Neutrophil (primary cell): ENCODE data around the gene LRMDA.

Experiments used
- H3K27ac ChIP-seq: fragments of 200-600 bp; sonication (generic); 2 replicates; pipeline ENCODE4 v1.5.1; 2016; ENCODE audit warnings: mild to moderate bottlenecking, moderate library complexity
- H3K27me3 ChIP-seq: fragments of 200-600 bp; sonication (generic); 2 replicates; pipeline ENCODE4 v1.6.0; 2016; ENCODE audit warnings: mild to moderate bottlenecking
- H3K36me3 ChIP-seq: fragments of 200-600 bp; sonication (generic); 2 replicates; pipeline ENCODE4 v1.5.1; 2017
- H3K4me1 ChIP-seq, 2 experiments: fragments of 200-600 bp in 1 of 2; sonication (generic) in 1 of 2; 1 replicate in 1 of 2; 2 replicates in 1 of 2; pipeline versions ENCODE4 v1.5.1 to v1.6.1; 2013 to 2016; ENCODE audit warnings: low read depth in 1 of 2, low read length in 1 of 2, mild to moderate bottlenecking in 1 of 2, moderate library complexity in 1 of 2; ENCODE audit not compliant: control insufficient read depth in 1 of 2, insufficient read depth in 1 of 2
- H3K4me3 ChIP-seq, 2 experiments: fragments of 200-600 bp in 1 of 2; sonication (generic) in 1 of 2; 1 replicate in 1 of 2; 2 replicates in 1 of 2; pipeline ENCODE4 v1.5.1; 2013 to 2016; ENCODE audit warnings: low read depth in 1 of 2, low read length in 1 of 2, mild to moderate bottlenecking in 1 of 2, moderate library complexity in 1 of 2
- H3K9me3 ChIP-seq: fragments of 200-600 bp; sonication (generic); 2 replicates; pipeline ENCODE4 v1.5.1; 2016
- CTCF ChIP-seq: fragments of 200-600 bp; sonication (generic); IDR thresholded peaks from 2 replicates; pipeline ENCODE4 v1.5.1; 2016; ENCODE audit warnings: antibody characterized with exemption

The LRMDA gene

GRCh38 chr10:76420725-76421124 is 989.3 kb downstream of the LRMDA start:
- H3K27me3 ChIP-seq, result no peaks in the 10 kb centered on the region
- no peak overlapping the region for H3K4me3 ChIP-seq
- TF ChIP-seq CTCF, result no peak
- no peaks in the 10 kb centered on the region for H3K36me3 ChIP-seq
- no peaks in the 10 kb centered on the region for H3K4me1 ChIP-seq
- H3K9me3 ChIP-seq, result no peaks in the 10 kb centered on the region
- no peak overlapping the region for H3K27ac ChIP-seq

- no peak overlapping the region for H3K27ac ChIP-seq
- TF ChIP-seq CTCF, result no peak
Observed at GRCh38 chr10:76422769-76423168, 991.3 kb downstream of the LRMDA start.

GRCh38 chr10:76428551-76429367 is 997.3 kb downstream of the LRMDA start:
- no peak overlapping the region for H3K4me3 ChIP-seq
- no peaks in the 10 kb centered on the region for H3K27me3 ChIP-seq
- H3K36me3 ChIP-seq, result no peaks in the 10 kb centered on the region
- no peaks in the 10 kb centered on the region for H3K9me3 ChIP-seq
- no peaks in the 10 kb centered on the region for H3K4me1 ChIP-seq
- H3K27ac ChIP-seq, result no peak overlapping the region
- TF ChIP-seq CTCF, result no peak

More at GRCh38 chr10:76422769-76423168, 991.3 kb downstream of the LRMDA start:
- Histone ChIP-seq H3K4me1 (no peaks in the 10 kb centered on the region), H3K27me3 (no peaks in the 10 kb centered on the region), H3K9me3 (no peaks in the 10 kb centered on the region), H3K36me3 (no peaks in the 10 kb centered on the region), H3K4me3 (no peak overlapping the region)

GRCh38 chr10:76429368-76430060 is 998.1 kb downstream of the LRMDA start:
- H3K36me3 ChIP-seq, result no peaks in the 10 kb centered on the region
- H3K27me3 ChIP-seq, result no peaks in the 10 kb centered on the region
- H3K27ac ChIP-seq, result no peak overlapping the region
- H3K4me3 ChIP-seq, result no peak overlapping the region
- no peaks in the 10 kb centered on the region for H3K4me1 ChIP-seq
- no peaks in the 10 kb centered on the region for H3K9me3 ChIP-seq
- no peak for TF ChIP-seq CTCF

GRCh38 chr10:76430061-76430645 is 998.7 kb downstream of the LRMDA start:
- H3K4me3 ChIP-seq, result no peak overlapping the region
- TF ChIP-seq CTCF, result no peak
- no peaks in the 10 kb centered on the region for H3K36me3 ChIP-seq
- no peak overlapping the region for H3K27ac ChIP-seq
- no peaks in the 10 kb centered on the region for H3K9me3 ChIP-seq
- no peaks in the 10 kb centered on the region for H3K27me3 ChIP-seq
- H3K4me1 ChIP-seq, result no peaks in the 10 kb centered on the region
